Activated CD4-positive, alpha-beta T cell treated with anti-CD3 and anti-CD28 coated beads, Interleukin-2, amount 10 ng/mL, durations not matched to agents 7 days and 5 days (primary cell): ENCODE results near the gene CADM3. TPM values are rescaled to one million over a fixed set of nuclear protein-coding genes. Genes with fewer than 3 reads are reported as not detected.

Source experiments
- CTCF ChIA-PET: fragments of 350-600 bp; sonication (Branson Sonifier 250); formaldehyde crosslinking; loops from one replicate; lab custom pipeline; 2021; ENCODE audit warnings: antibody characterized with exemption; lab: Charles Lee
- POLR2A ChIA-PET: fragments of 350-600 bp; sonication (Branson Sonifier 250); formaldehyde crosslinking; loops from one replicate; lab custom pipeline; 2021; ENCODE audit warnings: antibody characterized with exemption; lab: Charles Lee
- DNase-seq: peaks from one replicate; pipeline ENCODE4 v3.0.0-alpha.2; 2020
- H3K27ac Mint-ChIP-seq: one replicate; pipeline ENCODE4 v1.8.0; 2021; ENCODE audit warnings: mild to moderate bottlenecking, moderate library complexity, mixed read lengths
- H3K27me3 Mint-ChIP-seq: one replicate; pipeline ENCODE4 v1.8.0; 2021; ENCODE audit warnings: mixed read lengths
- H3K36me3 Mint-ChIP-seq: one replicate; pipeline ENCODE4 v1.8.0; 2021; ENCODE audit warnings: low read depth, mixed read lengths
- H3K4me1 Mint-ChIP-seq: one replicate; pipeline ENCODE4 v1.8.0; 2021; ENCODE audit warnings: mixed read lengths
- H3K4me3 Mint-ChIP-seq: one replicate; pipeline ENCODE4 v1.8.0; 2021; ENCODE audit warnings: mild to moderate bottlenecking, moderate library complexity, mixed read lengths
- H3K9me3 Mint-ChIP-seq: one replicate; pipeline ENCODE4 v1.8.0; 2021; ENCODE audit warnings: mixed read lengths
- total RNA-seq, 2 experiments: library from RNA; stranded (reverse); gene quantifications; one replicate each; pipeline ENCODE4 v1.2.3, GENCODE V29; 2021

CADM3 gene
- total RNA-seq, 2 experiments from 2014 or later, result not detected

GRCh38 chr1:159218649-159219636 is 47.5 kb downstream of the CADM3 start:
- DNase-seq, result no peak
- Mint-ChIP-seq H3K4me3 (no peak overlapping the region), H3K4me1 (no peaks in the 10 kb centered on the region), H3K36me3 (no peaks in the 10 kb centered on the region), H3K27me3 (peaks cover 8% of the 10 kb centered on the region), H3K27ac (no peak overlapping the region), H3K9me3 (no peaks in the 10 kb centered on the region)
- ChIA-PET POLR2A (no interaction called here), CTCF (no interaction called here)

GRCh38 chr1:159222075-159222865 is 50.9 kb downstream of the CADM3 start:
- Mint-ChIP-seq H3K9me3 (no peaks in the 10 kb centered on the region), H3K36me3 (no peaks in the 10 kb centered on the region), H3K4me1 (no peaks in the 10 kb centered on the region), H3K27me3 (peaks cover 17% of the 10 kb centered on the region), H3K4me3 (no peak overlapping the region), H3K27ac (no peak overlapping the region)
- ChIA-PET CTCF (no interaction called here), POLR2A (no interaction called here)
- no peak for DNase-seq

- no peak overlapping the region for H3K4me3 Mint-ChIP-seq
Observed at GRCh38 chr1:159223004-159223403, 51.6 kb downstream of the CADM3 start.

GRCh38 chr1:159228554-159228953 is 57.1 kb downstream of the CADM3 start:
- no peaks in the 10 kb centered on the region for H3K36me3 Mint-ChIP-seq
- CTCF ChIA-PET, result no interaction called here

More at GRCh38 chr1:159223004-159223403, 51.6 kb downstream of the CADM3 start:
- Mint-ChIP-seq H3K9me3 (no peaks in the 10 kb centered on the region), H3K36me3 (no peaks in the 10 kb centered on the region), H3K4me1 (no peaks in the 10 kb centered on the region), H3K27me3 (peaks cover 19% of the 10 kb centered on the region), H3K27ac (no peak overlapping the region)
- ChIA-PET POLR2A (no interaction called here), CTCF (no interaction called here)
- DNase-seq, result no peak

DNA sequence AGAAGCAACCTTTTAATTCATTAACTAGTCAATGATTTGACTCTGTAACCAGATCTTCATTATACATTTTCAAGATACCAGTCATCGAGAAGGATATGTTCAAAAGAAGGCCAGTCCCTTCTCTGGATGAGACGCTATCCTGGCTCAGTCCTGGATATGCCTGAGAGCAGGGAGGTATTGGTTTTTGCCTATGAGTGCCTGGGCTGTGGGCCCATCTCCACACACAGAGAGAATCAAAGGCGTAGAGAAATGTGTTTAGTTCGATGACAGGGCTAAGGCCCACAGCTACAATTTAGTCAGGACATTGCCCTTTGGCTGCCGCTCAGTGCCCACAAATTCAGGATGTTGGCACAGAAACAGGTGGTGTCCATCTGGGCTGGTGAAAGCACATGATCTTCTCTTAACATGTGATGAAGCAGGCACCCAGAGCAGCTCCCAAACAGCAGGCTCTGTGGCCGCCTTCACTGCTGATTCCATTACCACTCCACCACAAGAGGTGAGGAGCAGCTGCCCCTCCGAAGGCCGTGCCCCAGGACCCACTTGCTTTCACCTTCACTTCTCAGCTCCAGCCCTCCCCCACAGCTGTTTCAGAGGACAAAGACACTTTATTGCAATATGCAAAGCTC is 58.0 kb downstream of the CADM3 start:
- ChIA-PET POLR2A (no interaction called here), CTCF (no interaction called here)
- Mint-ChIP-seq H3K36me3 (no peaks in the 10 kb centered on the region), H3K27ac (no peak overlapping the region), H3K9me3 (no peaks in the 10 kb centered on the region), H3K4me1 (no peaks in the 10 kb centered on the region), H3K4me3 (no peak overlapping the region), H3K27me3 (peaks cover 11% of the 10 kb centered on the region)
- DNase-seq, result no peak

More at GRCh38 chr1:159228554-159228953, 57.1 kb downstream of the CADM3 start:
- no peak overlapping the region for H3K27ac Mint-ChIP-seq
- POLR2A ChIA-PET, result no interaction called here
- H3K4me1 Mint-ChIP-seq, result no peaks in the 10 kb centered on the region
- no peaks in the 10 kb centered on the region for H3K9me3 Mint-ChIP-seq
- H3K4me3 Mint-ChIP-seq, result no peak overlapping the region
- DNase-seq, result no peak
- H3K27me3 Mint-ChIP-seq, result peaks cover 11% of the 10 kb centered on the region

- CTCF ChIA-PET, result no interaction called here
- Mint-ChIP-seq H3K9me3 (no peaks in the 10 kb centered on the region), H3K36me3 (no peaks in the 10 kb centered on the region), H3K4me3 (no peak overlapping the region), H3K27me3 (peaks cover 13% of the 10 kb centered on the region), H3K27ac (no peak overlapping the region), H3K4me1 (no peaks in the 10 kb centered on the region)
- no peak for DNase-seq
- POLR2A ChIA-PET, result no interaction called here
Observed at GRCh38 chr1:159229896-159230295, 58.5 kb downstream of the CADM3 start.

DNA sequence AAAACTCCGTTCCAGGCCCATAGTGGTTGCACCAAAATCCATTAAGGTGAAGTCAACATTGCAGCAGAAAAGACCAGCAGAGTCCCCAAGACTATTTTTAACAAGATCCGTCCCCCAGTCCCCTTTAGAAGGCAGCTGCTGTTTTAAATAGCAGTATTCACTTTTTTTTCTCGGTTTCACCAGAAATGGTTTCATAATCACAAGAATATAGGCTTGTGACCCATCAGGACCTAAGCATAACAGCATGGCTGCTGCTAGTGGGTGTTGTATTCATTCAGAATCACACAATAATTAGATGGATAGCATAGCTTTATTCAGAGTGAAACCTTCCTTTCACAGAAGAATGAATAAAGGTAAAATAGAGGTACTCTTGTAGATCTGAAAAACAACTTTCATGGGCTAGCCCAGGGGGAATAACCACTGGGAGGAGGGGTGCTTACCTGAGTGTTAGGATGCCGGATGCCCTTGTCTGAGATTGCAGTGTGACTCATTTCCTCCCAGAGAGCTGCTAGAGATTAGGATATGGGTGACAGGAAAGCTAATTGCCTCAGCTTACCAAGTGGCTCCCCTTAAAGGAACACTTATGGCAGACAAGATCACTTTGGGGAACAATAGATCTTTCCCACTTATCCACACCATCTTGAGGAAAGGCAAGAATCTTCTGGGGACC is 68.3 kb downstream of the CADM3 start:
- no peak overlapping the region for H3K27ac Mint-ChIP-seq
- H3K27me3 Mint-ChIP-seq, result peaks cover 15% of the 10 kb centered on the region
- H3K9me3 Mint-ChIP-seq, result no peaks in the 10 kb centered on the region
- H3K36me3 Mint-ChIP-seq, result no peaks in the 10 kb centered on the region
- DNase-seq, result no peak
- ChIA-PET POLR2A (no interaction called here), CTCF (no interaction called here)
- H3K4me3 Mint-ChIP-seq, result no peak overlapping the region
- H3K4me1 Mint-ChIP-seq, result peaks cover 3% of the 10 kb centered on the region

- DNase-seq, result no peak
- POLR2A ChIA-PET, result no interaction called here
- Mint-ChIP-seq H3K36me3 (no peaks in the 10 kb centered on the region), H3K27ac (no peak overlapping the region), H3K27me3 (peaks cover 16% of the 10 kb centered on the region), H3K9me3 (peaks cover 3% of the 10 kb centered on the region), H3K4me1 (no peaks in the 10 kb centered on the region), H3K4me3 (no peak overlapping the region)
- CTCF ChIA-PET, result no interaction called here
Observed at GRCh38 chr1:159247266-159247665, 75.9 kb downstream of the CADM3 start.

GRCh38 chr1:159248311-159248710 is 76.9 kb downstream of the CADM3 start:
- POLR2A ChIA-PET, result no interaction called here
- Mint-ChIP-seq H3K4me3 (no peak overlapping the region), H3K4me1 (no peaks in the 10 kb centered on the region), H3K9me3 (peaks cover 3% of the 10 kb centered on the region), H3K27ac (no peak overlapping the region), H3K36me3 (no peaks in the 10 kb centered on the region), H3K27me3 (peaks cover 13% of the 10 kb centered on the region)
- CTCF ChIA-PET, result interaction anchor here (0.6 kb wide), 2 partner anchors 8 to 1252 kb away, joined by 3 read pairs; no protein-coding TSS in a partner anchor
- no peak for DNase-seq

DNA sequence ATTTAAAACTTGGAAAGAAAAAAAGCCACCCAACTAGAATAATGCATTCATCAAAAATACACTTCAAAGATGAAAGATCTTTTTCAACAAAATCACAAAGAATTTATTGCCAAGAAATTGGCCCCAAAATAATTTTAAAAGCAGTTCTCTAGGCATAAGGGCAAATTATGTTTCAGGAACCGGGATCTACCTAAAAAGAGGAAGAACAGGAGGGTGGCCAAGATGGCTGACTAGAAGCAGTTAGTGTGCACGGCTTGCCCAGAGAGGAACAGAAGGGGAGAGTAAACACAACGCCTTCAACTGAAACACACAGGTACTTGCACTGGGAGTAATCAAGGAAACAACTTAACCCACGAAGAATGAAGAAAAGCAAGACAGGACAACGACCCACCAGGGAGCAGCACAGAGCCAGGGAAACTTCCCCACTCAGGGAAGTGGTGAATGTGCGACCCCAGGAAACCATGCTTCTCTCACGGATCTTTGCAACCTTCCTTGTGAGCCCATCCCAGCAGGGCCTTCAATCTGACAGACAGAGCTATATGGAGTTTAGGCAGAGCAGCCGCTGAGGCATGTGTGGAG is 79.3 kb downstream of the CADM3 start:
- POLR2A ChIA-PET, result no interaction called here
- Mint-ChIP-seq H3K36me3 (no peaks in the 10 kb centered on the region), H3K4me1 (no peaks in the 10 kb centered on the region), H3K27ac (no peak overlapping the region), H3K27me3 (peaks cover 3% of the 10 kb centered on the region), H3K9me3 (peaks cover 3% of the 10 kb centered on the region), H3K4me3 (no peak overlapping the region)
- CTCF ChIA-PET, result no interaction called here
- no peak for DNase-seq
